ELF-1 (cell line): ENCODE results near the gene PRSS33.

ENCODE experiments used
- DNase-seq: peaks from one replicate; pipeline ENCODE4 v3.0.0-alpha.2; 2016; ENCODE audit warnings: low read depth, low spot score

Gene PRSS33

DNA sequence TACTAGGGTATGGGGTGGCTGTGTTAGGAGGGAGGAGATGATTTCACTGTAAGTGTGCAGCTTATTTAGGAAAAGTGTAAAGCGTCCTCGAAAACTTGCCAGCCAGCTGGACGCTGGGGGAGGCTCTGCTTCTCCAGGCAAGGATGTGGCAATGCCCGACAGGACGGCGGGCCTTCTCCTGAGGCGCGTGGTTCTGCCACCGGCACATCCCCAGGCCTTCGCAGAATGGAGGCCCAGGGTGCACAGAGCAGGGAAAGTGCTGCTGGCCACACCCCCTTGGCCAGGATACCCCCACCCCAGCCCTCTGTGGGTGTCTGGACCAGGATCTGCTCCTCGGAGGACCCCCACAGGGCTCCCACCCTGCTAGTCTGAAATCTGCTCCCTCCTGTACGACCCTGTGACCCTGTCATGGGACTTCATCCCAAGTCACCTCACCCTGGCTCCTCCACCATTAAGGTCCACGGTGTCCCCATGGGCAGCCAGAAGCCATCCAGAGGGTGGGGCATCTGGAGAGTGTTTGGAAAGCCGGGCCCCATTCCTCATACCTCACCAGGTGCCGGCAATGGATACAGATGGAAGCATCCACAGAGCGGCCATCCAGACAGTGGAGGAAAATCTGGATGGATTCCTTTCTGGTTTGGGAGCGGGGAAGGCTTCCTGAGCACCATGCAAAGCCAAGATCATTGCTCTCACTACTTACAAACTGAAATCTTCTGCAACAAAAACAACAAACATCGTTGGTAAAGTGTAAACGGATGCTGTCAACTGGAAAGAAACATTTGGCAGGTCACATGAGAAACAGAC is 44.2 kb downstream of the PRSS33 start:
- no peak for DNase-seq

- no peak for DNase-seq
Observed at GRCh38 chr16:2742323-2743006, 44.9 kb downstream of the PRSS33 start.

- DNase-seq = no peak
Observed at GRCh38 chr16:2741168-2741567, 46.2 kb downstream of the PRSS33 start.

DNA sequence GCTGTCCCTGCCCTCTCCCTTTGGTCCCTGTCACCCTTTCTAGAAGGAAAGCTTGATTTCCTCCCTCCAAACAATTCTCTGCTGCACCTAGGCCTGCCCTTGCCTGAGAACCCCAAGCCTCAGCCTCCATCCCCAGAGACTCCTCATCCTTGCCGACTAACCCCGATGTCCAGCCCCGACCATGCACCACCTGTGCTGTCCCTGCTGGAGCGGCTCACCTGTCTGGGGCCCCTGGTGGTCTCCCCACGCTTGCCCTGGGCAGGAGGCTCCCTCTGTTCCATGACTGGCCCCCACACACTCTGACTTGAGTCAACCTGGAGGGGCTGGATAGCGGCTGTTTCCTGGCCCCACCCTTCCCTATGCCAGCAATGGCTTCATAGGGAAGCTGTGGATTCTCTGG is 46.9 kb downstream of the PRSS33 start:
- no peak for DNase-seq

DNA sequence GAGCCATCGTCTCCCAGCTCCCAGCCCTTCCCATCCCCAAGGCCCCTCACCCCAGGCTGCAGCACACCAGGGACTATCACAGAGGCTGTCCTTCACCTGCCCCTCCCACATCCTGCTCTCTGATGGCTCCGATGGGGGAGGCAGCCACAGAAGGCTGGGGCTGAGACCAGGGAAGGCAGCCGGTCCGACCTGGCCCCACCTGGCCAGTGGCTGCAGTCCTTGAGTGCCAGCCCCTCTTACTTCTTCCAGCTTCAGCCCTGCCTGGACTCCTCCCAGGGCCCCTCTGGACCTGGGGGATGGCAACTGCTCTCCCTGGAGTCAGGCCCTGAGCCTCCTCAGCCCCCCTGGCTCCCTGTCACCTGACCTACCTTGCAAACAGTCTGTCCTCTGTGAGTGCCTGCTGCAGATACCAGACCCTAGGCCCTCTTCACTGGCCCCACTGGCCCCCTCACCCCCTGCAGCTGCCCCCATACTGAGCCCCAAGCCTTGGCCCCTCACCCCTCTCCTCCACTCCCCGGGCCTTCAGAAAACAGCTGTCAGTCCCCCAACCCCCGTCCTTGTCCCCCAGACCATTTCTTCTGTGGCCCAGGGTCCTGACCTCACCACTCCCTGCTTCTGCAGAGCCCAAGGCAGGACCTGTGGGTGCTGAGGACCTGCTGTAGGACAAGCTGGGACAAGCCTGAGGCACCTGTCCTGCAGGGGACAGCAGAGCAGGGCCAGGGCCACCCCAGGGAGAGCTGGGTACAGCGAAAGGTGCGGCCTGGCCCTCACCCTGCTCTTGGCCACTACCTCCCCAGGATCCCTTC is 47.5 kb downstream of the PRSS33 start:
- peak; percentile 24 for DNase-seq

DNA sequence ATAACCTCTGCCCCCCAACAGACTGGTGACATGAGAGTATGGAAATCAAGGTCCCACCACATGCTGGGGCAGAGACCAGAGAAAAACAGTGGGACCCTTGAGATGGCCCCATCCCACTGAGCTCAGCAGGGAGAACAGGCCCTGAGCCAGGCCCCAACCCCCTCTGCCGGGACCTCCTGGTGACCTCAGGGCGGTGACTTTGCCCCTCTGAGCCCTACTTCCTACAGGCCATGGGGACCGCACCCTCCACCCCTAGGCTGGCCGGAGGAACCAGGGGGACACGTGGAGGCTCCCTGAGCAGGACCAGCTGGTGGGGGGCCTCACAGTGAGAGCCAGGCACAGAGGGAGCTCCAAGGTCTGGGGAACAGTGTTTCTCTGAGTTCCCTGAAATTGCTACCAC is 48.7 kb downstream of the PRSS33 start:
- no peak for DNase-seq

GRCh38 chr16:2737895-2738418 is 49.4 kb downstream of the PRSS33 start:
- DNase-seq = no peak

DNA sequence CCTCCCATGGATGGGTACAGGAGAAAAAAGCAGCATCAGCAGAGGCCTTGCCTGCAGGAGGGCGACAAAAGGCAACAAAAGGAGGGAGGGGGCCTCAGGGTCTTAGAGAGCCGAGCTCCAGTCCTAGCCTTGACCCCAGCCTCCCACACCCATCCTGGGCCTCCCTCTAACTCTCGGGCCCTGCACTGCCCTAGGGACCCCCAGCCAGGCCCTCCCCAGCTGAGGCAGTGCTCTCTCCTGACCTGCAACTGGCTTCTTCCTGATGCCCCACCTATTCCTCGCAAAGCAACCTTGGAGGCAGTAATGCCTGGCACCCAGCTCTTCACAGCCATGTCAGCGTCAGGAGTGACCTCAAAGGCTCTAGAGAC is 50.1 kb downstream of the PRSS33 start:
- DNase-seq = no peak

DNA sequence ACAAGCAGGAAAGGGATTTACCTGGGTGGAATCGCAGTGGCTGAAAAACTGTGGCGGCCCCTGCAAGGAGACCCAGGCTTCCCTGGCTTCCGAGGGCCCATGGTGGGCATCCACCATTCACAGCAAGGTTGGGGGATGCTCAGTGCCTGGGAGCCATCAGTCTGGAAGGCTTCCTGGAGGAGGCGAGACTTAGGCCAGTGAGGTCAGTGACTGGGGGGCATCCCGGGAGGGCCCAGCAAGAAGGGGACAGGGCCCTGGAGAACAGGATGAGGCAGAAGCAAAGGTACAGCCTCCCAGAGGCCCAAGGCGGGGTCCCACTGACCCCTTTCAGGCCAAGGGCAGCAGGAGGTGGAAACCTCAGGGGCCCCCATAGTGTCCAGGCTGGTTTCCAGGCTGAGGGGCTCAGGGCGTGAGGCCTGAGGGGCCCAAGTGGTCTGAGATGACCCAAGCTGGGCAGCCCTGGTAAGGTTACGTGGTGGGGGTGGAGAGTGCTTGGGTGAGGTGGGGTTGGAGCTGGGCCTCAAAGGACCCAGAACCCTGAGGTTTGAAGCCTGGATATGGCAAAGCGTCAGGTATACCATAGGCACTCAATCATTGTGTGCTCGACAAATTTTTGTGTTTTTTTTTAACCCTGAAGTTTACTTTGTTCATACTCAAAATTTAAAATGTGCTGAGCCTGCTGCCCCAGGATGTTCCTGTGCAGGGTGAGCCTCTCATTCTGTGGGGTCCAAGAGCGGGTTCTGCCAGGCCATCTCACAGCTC is 50.7 kb downstream of the PRSS33 start:
- DNase-seq = no peak

DNA sequence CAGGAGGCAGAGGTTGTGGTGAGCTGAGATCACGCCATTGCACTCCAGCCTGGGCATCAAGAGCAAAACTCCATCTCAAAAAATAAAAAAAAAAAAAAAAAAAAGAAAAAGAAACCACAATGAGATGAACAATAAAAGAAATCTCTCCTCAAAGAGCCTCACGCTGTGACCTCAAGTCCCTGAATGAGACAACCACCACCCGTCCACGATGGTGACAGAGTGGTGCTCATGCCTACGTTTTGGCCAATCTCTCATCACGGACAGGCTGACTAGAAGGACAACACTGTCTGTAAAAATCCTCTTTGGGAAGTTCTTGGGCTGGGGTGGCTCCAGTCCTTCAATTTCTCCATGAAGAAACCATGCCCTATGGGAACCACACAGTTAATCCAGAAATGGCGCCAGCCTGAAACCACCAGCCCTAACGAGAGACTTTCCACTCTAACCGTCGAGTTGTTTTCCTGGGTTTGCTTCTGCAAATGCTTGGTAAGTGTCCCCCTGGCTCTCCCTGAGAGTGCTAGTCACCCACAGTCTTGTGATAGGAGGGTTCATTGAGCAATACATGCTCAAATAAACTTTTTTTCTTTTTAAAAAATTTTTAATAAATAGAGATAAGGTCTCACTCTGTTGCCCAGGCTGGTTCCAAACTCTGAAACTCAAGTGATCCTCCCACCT is 52.4 kb downstream of the PRSS33 start:
- no peak for DNase-seq
